GM21390 (cell line): ENCODE data around the gene SEC14L2.
"Not testable (repeated sequence)": the region's sequence is repeated elsewhere in the genome, so short reads cannot be mapped to it uniquely, and the experiment has no call there.

Experiments
- ATAC-seq: cut with Tn5 transposase; IDR thresholded peaks from one replicate; pipeline ENCODE4 v1.9.1; 2021; ENCODE audit not compliant: unreplicated experiment

Gene SEC14L2

DNA sequence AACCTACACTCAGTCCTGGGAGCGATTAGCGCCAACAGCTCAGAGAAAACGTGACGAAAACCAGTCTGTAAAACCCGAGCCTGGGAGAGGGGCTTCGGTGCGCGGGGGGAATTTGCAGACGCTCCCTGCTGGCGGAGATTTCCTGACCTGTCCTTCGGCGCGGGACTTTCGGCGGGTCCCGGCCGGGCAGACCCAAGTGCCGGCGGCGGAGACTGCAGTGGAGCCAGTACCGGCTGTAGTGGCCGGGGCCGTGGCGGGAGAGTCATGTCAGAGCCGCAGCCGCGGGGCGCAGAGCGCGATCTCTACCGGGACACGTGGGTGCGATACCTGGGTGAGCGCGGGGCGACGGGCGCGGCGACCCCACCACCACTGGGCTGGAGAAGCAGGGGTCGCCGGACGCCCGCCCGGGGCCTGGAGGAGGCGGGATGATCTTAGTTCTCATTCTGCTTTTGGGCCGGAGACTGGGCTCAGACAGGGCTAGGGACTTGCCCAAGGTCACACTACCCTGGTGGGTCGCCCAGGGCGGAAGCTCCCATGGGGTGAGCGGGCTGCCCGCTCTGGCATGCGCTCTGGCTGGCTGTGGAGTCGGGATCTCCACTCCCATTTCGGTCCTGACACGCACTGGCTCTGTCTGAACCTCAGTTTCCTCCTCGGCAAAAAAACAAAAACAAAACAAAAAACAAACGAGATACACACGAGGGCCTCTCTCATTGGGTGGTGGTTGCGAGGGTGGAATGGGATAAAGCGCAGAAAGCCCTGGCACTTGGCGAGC, 29.0 kb downstream of the SEC14L2 start, which contains the start of gene MTFP1:
Gene MTFP1 (plus strand): TSS at position 153 of the 772 bp plus-strand sequence. CDS start 112 bp downstream, at position 265.
- ATAC-seq, result no peak

GRCh38 chr22:30426388-30427353, 29.9 kb downstream of the SEC14L2 start:
- ATAC-seq, result no peak

DNA sequence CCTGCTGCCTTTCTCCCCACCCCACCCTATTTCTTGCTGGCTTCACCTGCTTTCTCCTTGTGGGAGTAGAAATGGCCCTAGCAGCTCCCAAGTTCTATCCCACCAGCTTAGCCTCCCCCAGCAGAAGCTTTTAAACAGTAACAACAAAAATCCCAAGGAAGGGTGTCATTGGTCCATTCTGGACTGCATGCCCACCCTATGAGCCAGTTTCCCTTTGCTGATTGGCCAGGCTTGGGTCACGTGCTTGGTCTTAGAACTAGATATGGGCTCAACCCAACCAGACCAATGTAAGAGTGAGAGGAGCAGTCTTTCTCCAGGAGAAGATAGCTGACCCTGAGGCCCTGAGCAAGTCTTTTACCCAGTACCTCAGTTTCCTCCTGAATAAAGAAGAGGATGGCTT, 31.1 kb downstream of the SEC14L2 start:
- no peak for ATAC-seq

GRCh38 chr22:30429887-30430286, 33.1 kb downstream of the SEC14L2 start:
- no peak for ATAC-seq

- ATAC-seq, result no peak
Measured at GRCh38 chr22:30430933-30431332, 34.1 kb downstream of the SEC14L2 start.

- ATAC-seq, result no peak
Measured at GRCh38 chr22:30432096-30432495, 35.3 kb downstream of the SEC14L2 start.

DNA sequence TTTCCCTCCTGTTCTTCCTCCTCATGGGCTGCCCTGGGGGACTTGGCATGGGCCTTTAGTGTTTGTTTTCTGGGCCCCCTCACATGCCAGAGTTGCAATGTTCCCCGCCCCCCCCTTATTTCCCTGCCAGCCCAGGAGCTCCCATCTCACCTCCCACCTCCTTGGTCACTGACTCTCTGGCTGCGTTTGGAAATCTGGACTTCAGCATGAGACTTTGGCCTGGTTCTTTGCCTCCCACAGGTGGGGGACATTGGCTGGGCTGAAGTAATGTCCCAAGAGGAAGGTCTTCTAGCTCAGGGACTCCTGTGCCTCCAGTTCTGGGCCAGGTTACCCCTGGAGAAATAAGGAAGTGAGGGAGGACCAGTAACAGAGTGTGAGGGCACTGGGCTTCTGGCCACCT, 35.7 kb downstream of the SEC14L2 start:
- no peak for ATAC-seq

DNA sequence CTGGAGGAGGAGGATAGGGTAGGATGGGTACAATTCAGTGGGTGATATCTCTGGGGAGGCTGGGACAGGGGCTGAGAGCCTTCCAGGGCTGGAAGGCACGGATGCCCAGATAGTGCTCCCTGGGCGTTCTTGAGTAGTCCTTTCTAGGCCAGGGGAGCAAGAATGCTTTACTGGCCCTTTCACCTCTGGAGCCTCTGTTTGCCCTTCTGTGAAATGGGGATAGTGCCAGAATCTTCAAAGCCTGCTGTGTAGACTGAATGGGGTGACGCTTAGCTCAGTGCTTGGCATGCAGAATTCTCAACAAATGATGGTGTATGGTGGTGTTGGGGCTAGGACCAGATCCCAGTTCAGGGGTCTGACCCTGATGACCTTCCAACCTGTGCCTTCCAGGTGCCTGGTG, 36.4 kb downstream of the SEC14L2 start:
- ATAC-seq, result no peak

DNA sequence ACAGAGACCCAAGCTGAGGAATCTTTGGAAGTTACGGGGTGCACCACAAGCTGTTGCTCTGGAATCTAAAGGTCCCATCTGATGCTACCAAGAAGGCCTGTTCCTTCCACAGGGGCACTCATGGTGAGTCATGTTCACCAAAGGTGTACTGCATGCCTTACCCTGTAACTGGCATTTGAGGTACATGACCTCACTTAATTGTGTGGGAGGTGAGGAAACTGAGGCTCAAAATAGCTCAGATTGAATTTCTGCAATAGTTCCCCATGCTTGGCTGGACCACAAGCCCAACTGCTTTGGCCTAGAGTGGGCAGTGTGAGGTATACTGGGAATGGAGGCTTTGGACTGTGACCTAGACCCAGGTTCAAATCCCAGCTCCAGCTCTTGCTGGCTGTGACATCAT, 37.0 kb downstream of the SEC14L2 start:
- no peak for ATAC-seq

DNA sequence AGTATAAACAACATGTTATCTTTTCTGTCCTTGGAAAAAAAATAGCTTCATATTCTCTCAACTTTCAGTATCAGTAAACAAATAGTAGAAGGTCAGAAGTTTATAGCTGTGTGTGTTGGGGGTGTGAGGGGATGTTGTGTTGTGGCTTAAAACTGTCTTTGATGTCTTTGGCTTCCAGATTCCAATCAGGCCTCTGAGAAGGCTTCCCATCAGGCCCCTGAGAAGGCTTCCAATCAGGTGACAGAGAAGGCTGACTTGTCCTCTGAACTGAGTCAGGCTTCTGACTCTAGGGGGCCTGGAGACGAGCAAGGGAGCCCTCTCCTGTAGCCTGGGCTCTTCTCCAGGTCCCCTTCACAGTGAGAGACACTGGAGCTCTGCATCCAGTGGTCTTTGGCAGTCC, 38.0 kb downstream of the SEC14L2 start:
- ATAC-seq, result no peak

- no peak for ATAC-seq
Measured at GRCh38 chr22:30435674-30436126, 38.9 kb downstream of the SEC14L2 start.

DNA sequence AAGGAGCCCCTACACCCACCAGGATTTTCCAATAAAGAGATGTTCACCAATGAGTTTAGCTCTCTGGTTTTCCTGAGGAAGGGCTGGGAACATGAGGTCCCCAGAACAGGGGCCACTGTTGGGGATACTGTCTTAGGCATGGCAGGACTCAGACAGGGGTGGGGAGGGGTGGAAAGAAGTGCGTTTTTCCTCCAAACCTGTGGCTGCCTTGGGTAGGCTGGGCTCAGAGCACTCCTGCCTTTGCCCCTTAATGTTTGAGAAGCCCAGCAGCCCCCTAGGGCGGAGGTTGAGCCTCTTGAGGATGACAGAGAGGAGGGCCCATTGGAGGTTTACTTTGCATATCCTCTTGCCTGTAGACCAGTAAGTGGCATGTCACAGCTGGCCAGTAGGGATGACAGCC, 39.4 kb downstream of the SEC14L2 start:
- ATAC-seq, result no peak

GRCh38 chr22:30438559-30438958, 41.7 kb downstream of the SEC14L2 start:
- no peak for ATAC-seq

DNA sequence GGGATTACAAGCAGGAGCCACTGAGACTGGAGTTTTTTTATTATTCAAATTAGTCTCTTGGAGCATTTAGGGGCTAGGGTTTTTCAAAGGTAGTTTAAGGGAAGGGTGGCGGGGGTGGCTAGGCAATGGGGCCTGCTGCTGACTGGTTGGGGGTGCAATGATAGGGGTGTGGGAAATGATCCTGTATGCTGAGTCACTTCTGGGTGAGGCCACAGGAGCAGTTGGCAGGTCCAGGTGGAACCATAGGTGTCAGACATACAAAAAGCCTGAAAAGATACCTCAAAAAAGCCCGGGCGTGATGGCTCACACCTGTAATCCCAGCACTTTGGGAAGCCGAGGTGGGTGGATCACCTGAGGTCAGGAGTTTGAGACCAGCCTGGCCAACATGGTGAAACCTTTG, 42.4 kb downstream of the SEC14L2 start:
- no peak for ATAC-seq

GRCh38 chr22:30439836-30440235, 43.0 kb downstream of the SEC14L2 start:
- no peak for ATAC-seq

DNA sequence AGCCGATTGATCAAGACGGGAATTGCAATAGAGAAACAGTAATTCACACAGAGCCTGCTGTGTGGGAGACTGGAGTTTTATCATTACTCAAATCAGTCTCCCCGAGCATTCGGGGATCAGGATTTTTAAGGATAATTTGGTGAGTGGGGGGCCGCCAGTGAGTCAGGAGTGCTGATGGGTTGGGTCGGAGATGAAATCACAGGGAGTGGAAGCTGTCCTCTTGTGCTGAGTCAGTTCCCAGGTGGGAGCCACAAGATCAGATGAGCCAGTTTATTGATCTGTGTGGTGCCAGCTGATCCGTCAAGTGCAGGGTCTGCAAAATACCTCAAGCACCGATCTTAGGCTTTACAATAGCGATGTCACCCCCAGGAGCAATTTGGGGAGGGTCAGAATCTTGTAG, 44.3 kb downstream of the SEC14L2 start:
- no peak for ATAC-seq

GRCh38 chr22:30444632-30445437, 48.0 kb downstream of the SEC14L2 start:
- no peak for ATAC-seq

DNA sequence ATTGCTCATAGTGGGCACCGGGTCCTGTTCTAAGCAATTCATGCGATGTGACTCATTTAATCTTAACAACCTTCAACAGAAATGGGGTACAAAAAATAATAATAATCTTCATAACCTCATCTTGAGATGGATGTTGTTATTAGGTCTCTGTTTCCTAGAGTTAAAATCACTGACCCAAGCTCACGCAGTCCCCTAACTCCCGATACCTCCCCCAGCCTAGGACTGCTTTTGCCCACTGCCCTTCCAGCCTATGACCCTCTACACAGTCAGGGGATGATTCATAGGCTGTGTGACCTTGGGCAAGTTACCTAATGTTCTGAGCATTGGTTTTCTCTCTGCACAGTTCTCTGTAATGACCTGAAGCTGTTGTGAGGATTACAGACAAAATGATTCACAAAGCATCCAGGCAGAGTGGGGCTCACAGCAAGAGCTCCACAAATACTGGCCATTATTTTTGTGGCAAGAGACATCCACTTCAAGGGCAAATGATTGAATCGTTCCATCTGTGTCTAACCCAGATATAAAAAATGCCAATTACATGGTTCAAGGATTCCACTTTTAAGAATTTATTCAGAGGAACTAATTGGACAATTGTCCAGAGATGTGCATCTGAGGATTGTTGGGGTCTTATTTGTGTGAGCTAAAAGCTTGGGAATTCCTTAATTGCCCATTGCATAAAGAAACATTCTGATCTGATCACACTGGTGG, 48.8 kb downstream of the SEC14L2 start:
- ATAC-seq, result no peak

GRCh38 chr22:30447656-30448055, 50.8 kb downstream of the SEC14L2 start:
- no peak for ATAC-seq

GRCh38 chr22:30451488-30451887, 54.7 kb downstream of the SEC14L2 start:
- not testable (repeated sequence) for ATAC-seq
